CD4-positive, alpha-beta T cell treated with Interleukin-15 for 4 hours (primary cell): ENCODE results near the gene ASTE1.
A peak's percentile ranks its signal among the peaks of the same experiment; 100 is the strongest.
"Not testable (repeated sequence)": the region's sequence is repeated elsewhere in the genome, so short reads cannot be mapped to it uniquely, and the experiment has no call there.

Source experiments
- DNase-seq: peaks from one replicate; pipeline ENCODE4 v3.0.0-alpha.2; 2020; ENCODE audit warnings: low spot score

The ASTE1 gene

GRCh38 chr3:131009698-131010097 is 16.9 kb downstream of the ASTE1 start:
- DNase-seq, result no peak

GRCh38 chr3:131008326-131008725 is 18.3 kb downstream of the ASTE1 start:
- no peak for DNase-seq

DNA sequence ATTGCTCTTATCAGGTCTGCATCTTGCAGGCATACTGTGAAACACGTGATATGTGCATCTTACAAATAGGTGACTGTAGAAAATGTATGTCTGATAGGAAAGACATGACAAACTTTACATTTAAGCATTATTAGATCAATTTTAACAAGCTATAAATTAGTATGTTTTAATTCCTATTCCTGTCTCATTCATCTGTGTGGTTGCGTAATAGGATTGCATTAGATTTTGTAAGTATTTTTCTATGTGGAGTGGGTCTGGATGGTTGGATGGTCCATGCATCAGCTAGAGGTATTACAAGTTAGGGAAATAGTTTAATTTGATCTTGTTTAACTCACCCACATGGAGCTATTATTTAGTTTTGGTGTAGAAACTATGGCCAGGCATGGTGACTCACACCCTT is 18.8 kb downstream of the ASTE1 start:
- DNase-seq, result no peak

DNA sequence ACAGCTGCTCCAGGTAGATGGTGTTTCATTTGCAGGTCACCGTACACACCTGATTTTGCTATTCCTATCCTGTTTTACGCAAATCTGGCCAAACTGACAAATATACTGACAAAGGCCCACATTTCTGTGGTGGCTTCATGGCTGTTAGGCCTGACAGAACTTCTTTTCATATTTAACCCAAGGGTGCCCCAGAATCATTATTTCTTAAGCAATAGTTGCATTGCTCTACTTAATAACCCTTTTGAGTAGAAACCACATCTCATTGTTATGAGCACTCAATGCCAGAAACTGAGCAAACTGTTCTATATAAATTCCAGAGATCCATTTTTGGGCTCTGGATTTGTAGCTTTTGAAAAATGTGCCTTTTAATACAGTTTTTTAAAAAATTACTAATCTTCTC is 19.4 kb downstream of the ASTE1 start:
- no peak for DNase-seq

DNA sequence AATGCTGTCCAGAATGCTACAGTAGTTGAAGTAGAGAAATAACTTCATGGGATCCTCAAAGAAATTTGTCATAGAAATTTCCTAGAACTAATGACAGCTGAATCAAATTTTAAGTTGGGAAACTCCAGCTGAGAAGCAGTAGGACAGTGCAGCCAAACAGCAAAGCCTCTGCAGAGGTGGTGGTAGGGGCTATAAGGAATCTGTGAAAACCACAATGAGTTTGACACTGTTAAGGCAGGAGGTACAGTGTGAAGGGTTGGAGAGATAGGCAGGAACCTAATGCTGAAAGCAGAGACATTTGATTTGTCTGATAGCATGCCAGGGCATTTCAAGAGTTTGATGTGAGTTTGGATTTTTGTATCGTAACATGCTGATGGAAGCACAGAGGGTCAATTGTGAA is 22.0 kb downstream of the ASTE1 start:
- DNase-seq, result peak; percentile 13

DNA sequence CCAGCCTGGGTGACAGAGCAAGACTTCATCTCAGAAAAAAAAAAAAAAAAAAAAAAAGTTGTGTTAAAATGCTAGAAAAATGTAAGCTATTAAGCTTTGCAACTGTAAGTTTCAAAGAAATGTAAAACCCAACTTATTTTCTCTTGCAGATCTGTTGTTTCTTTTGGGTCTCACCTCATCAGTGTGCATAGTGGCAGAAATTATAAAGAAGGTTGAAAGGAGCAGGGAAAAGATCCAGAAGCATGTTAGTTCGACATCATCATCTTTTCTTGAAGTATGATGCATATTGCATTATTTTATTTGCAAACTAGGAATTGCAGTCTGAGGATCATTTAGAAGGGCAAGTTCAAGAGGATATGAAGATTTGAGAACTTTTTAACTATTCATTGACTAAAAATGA is 25.6 kb downstream of the ASTE1 start:
- no peak for DNase-seq

GRCh38 chr3:130997289-130997688 is 29.3 kb downstream of the ASTE1 start:
- DNase-seq, result no peak

DNA sequence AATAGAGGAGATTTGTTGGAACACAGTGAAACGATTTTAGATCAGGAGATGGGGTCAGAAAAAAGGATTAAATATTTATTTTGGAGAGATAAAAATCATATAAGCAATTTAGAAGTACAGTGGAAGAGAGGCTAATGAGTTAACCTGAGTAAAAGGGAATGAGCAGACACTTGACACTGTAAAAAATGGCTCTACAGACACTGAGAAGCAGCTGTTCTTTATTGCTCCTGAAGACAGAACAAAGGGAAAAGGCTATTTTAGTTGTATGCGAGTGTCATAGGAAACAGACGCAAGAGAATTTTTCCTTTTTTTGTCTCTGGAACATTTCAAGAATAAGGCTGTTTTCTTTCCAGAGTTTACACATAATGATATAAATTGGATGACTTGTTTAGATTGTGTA is 34.3 kb downstream of the ASTE1 start:
- no peak for DNase-seq

GRCh38 chr3:130991126-130991525 is 35.5 kb downstream of the ASTE1 start:
- DNase-seq, result no peak

DNA sequence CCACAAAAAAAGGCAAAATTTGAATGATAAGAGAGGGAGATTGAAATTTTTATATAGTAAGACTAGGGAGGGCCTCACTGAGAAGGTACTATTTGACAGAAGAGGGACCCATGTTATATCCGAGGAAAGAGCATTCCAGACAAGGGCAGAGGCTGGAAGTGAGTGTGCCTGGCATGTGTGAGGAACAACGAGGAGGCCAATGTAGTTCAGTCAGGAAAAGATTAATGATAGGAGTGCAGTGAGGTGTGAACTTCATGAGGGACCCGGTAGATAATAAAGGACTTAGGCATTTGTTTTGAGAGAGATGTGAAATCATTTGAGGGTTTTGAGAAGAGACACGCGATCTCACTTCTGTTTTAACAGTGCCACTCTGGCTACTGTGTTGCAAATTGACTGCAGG is 36.3 kb downstream of the ASTE1 start:
- no peak for DNase-seq

- no peak for DNase-seq
Measured at GRCh38 chr3:130981469-130981868, 45.2 kb downstream of the ASTE1 start.

GRCh38 chr3:130979117-130979516 is 47.5 kb downstream of the ASTE1 start:
- DNase-seq, result no peak

DNA sequence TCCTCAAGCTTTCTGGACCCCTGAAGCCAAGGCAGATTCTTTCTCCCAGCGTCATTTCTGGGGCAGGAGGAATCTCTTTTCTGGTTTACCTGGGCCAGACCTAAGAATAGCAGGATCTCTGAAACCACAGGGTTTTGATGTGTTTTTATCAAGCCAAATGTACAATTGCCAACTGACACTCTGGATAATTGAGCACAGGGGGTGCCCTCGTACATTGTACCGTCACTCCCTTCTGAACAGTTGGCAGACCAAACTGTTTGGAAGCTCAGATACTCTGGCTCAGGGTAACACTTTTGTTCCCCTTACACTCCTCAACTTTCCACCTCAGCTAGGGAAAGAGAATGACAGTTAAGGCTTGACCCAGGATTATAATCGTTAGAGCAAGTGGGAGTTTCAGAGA is 49.9 kb downstream of the ASTE1 start:
- no peak for DNase-seq

GRCh38 chr3:130975251-130975650 is 51.4 kb downstream of the ASTE1 start:
- no peak for DNase-seq

DNA sequence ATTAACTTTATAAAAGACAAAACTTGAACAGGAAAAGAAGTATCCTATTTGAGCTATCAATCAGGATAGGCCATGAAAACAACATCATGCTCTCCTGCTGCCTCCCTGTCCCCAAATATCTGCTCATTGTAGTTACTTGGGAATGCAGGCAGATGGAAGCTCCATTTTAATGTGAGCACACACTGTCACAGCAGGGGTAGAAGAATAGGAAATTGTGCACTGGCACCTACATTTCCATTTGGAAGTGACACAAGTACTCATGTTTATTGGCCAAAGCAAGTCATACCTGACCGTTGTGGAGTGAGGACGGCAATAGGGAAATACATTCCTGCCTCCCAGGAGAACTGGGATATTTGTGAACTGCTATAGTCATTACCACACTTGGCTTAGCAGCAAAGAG is 52.4 kb downstream of the ASTE1 start:
- no peak for DNase-seq

- no peak for DNase-seq
Measured at GRCh38 chr3:130973406-130973805, 53.2 kb downstream of the ASTE1 start.

DNA sequence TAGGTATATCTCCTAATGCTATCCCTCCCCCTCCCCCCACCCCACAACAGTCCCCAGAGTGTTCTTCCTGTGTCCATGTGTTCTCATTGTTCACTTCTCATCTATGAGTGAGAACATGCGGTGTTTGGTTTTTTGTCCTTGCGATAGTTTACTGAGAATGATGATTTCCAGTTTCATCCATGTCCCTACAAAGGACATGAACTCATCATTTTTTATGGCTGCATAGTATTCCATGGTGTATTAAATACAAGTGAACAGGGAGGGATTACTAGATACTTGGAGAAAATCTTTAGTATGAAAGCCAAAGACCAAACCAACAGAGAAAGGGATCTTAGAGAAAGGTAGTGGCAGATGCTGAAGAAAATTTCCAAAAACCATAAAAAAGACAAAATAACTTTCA is 54.0 kb downstream of the ASTE1 start:
- DNase-seq, result not testable (repeated sequence)

DNA sequence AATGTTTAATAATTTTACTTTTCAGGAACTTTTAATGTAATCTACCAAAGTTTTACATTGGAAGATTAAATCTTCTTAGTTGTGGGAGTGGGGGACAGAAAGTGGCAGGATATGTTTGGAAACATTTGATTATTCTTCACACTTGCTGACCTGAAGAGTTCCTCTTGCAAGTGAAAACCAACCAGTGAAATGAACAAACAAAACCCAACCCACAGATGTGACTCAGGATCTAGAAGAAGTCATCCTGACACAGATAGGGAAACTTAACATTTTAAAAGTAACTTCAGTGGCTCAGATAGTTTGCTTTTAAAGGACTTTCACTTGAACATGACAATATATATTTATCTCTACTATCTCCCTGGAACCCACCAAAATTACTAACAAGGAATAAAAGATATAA is 55.4 kb downstream of the ASTE1 start:
- no peak for DNase-seq

- no peak for DNase-seq
Measured at GRCh38 chr3:130969621-130970020, 57.0 kb downstream of the ASTE1 start.

DNA sequence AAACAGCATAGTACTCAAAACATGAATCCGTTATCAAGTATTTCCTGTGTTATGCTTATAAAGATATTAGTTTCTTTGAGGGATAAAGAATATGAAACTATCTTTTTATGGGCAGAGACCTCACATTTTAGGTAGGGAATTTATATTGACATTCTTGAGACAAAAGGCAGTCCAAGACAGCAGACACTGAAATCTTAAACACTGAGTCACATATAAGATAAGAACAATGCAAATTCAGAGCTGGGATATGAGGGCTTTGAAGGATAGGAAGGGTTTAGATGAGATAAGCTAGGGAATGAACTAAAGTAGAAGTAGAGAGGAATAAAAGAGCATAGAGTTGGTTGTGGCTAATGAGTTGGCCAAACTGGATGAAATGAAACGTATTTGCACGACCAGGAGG is 58.4 kb downstream of the ASTE1 start:
- DNase-seq, result no peak

DNA sequence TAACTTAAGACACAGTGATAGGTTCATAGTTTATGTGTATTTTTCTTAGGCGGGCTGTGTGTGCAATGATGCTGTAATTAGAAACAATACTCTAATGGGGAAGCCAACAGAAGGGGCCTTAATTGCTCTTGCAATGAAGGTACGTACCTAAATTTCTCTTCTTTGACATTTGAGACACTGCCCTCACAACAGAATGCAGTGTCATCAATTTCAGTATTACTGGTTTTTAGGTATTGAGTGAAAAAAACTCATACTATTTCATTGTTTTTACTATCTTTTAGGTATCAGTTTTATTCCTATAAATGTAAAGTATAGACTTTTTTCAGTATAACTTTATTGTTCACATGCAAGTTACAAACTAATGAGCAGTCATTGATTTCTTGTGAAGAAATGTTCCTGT is 59.3 kb downstream of the ASTE1 start:
- no peak for DNase-seq

- no peak for DNase-seq
Measured at GRCh38 chr3:130963878-130964277, 62.7 kb downstream of the ASTE1 start.
